WERI-Rb-1 (cell line): Measurements from ENCODE around the gene DNMT3B.

Source experiments
- DNase-seq: peaks from one replicate; pipeline ENCODE4 v3.0.0-alpha.2; 2020
- H3K27ac ChIP-seq: fragments of 250-450 bp; sonication (Bioruptor Pico); 2 replicates; pipeline ENCODE4 v1.5.1; 2020; ENCODE audit warnings: mild to moderate bottlenecking, moderate library complexity
- H3K27me3 ChIP-seq: fragments of 250-450 bp; sonication (Bioruptor Pico); 2 replicates; pipeline ENCODE4 v1.5.1; 2021; ENCODE audit warnings: mild to moderate bottlenecking, low read depth, moderate library complexity; ENCODE audit not compliant: insufficient read depth, severe bottlenecking
- H3K36me3 ChIP-seq: fragments of 250-450 bp; sonication (Bioruptor Pico); 2 replicates; pipeline ENCODE4 v1.5.1; 2020; ENCODE audit warnings: mild to moderate bottlenecking, moderate library complexity
- H3K4me3 ChIP-seq: 2 replicates; pipeline ENCODE4 v1.5.1; 2011; ENCODE audit warnings: low read depth, mild to moderate bottlenecking, control low read depth, low read length
- H3K9me3 ChIP-seq: fragments of 250-450 bp; sonication (Bioruptor Pico); 2 replicates; pipeline ENCODE4 v1.5.1; 2021; ENCODE audit warnings: mild to moderate bottlenecking, moderate library complexity; ENCODE audit not compliant: severe bottlenecking
- CTCF ChIP-seq: IDR thresholded peaks from 2 replicates; pipeline ENCODE4 v1.5.1; 2011; ENCODE audit warnings: low read depth, mild to moderate bottlenecking, control low read depth, inconsistent platforms, low read length

DNMT3B gene

GRCh38 chr20:32847964-32848363, 85.8 kb downstream of the DNMT3B start:
- no peak for TF ChIP-seq CTCF

GRCh38 chr20:32848846-32849245, 86.7 kb downstream of the DNMT3B start:
- H3K27ac ChIP-seq = no peak overlapping the region
- no peak for DNase-seq
- H3K36me3 ChIP-seq = peaks cover 55% of the 10 kb centered on the region
- no peaks in the 10 kb centered on the region for H3K9me3 ChIP-seq
- H3K4me3 ChIP-seq = no peak overlapping the region
- no peak for TF ChIP-seq CTCF
- H3K27me3 ChIP-seq = no peaks in the 10 kb centered on the region

More at GRCh38 chr20:32847964-32848363, 85.8 kb downstream of the DNMT3B start:
- no peak overlapping the region for H3K27ac ChIP-seq
- H3K9me3 ChIP-seq = no peaks in the 10 kb centered on the region
- peaks cover 59% of the 10 kb centered on the region for H3K36me3 ChIP-seq
- no peaks in the 10 kb centered on the region for H3K27me3 ChIP-seq
- H3K4me3 ChIP-seq = no peak overlapping the region
- no peak for DNase-seq

GRCh38 chr20:32849577-32849976, 87.4 kb downstream of the DNMT3B start:
- Histone ChIP-seq H3K27ac (no peak overlapping the region), H3K4me3 (no peak overlapping the region), H3K27me3 (no peaks in the 10 kb centered on the region), H3K36me3 (peaks cover 51% of the 10 kb centered on the region), H3K9me3 (no peaks in the 10 kb centered on the region)
- no peak for TF ChIP-seq CTCF
- DNase-seq = no peak

GRCh38 chr20:32855387-32855786, 93.2 kb downstream of the DNMT3B start:
- no peaks in the 10 kb centered on the region for H3K9me3 ChIP-seq
- no peaks in the 10 kb centered on the region for H3K27me3 ChIP-seq
- no peak overlapping the region for H3K4me3 ChIP-seq
- no peak overlapping the region for H3K27ac ChIP-seq
- H3K36me3 ChIP-seq = peaks cover 20% of the 10 kb centered on the region
- no peak for DNase-seq
- no peak for TF ChIP-seq CTCF

GRCh38 chr20:32858189-32858588, 96.0 kb downstream of the DNMT3B start:
- H3K4me3 ChIP-seq = no peak overlapping the region
- no peaks in the 10 kb centered on the region for H3K27me3 ChIP-seq
- no peaks in the 10 kb centered on the region for H3K9me3 ChIP-seq
- no peak for TF ChIP-seq CTCF
- peaks cover 8% of the 10 kb centered on the region for H3K36me3 ChIP-seq
- no peak overlapping the region for H3K27ac ChIP-seq
- DNase-seq = no peak
